ENCODE measurements around the gene FMO2.
"Not testable (repeated sequence)": the region's sequence is repeated elsewhere in the genome, so short reads cannot be mapped to it uniquely, and the experiment has no call there.

Gene FMO2

GRCh38 chr1:171221665-171222591, 36.8 kb downstream of the FMO2 start:
- no peak for DNase-seq

GRCh38 chr1:171222936-171223335, 37.8 kb downstream of the FMO2 start:
- DNase-seq: no peak

- DNase-seq: not testable (repeated sequence)
Measured at GRCh38 chr1:171224257-171224656, 39.2 kb downstream of the FMO2 start.

GRCh38 chr1:171226747-171227370, 41.8 kb downstream of the FMO2 start:
- peak; percentile 53 for DNase-seq

GRCh38 chr1:171231326-171231725, 46.2 kb downstream of the FMO2 start:
- no peak for DNase-seq

- DNase-seq: no peak
Measured at GRCh38 chr1:171233183-171233582, 48.1 kb downstream of the FMO2 start.

GRCh38 chr1:171236231-171236630, 51.1 kb downstream of the FMO2 start:
- DNase-seq: not testable (repeated sequence)

- no peak for DNase-seq
Measured at GRCh38 chr1:171243878-171244277, 58.8 kb downstream of the FMO2 start.

- peak; percentile 17 for DNase-seq
Measured at GRCh38 chr1:171245458-171246064, 60.5 kb downstream of the FMO2 start.

GRCh38 chr1:171247501-171247900, 62.4 kb downstream of the FMO2 start:
- no peak for DNase-seq

- no peak for DNase-seq
Measured at GRCh38 chr1:171248302-171248701, 63.2 kb downstream of the FMO2 start, which contains the start of gene FMO1. Gene FMO1, plus strand, starts transcription at chr1:171248494. Its CDS starts 9,594 bp downstream, at chr1:171258088.

- no peak for DNase-seq
Measured at GRCh38 chr1:171248841-171249240, 63.7 kb downstream of the FMO2 start.

GRCh38 chr1:171250263-171250662, 65.2 kb downstream of the FMO2 start:
- no peak for DNase-seq

GRCh38 chr1:171251042-171251951, 66.2 kb downstream of the FMO2 start:
- peak; percentile 3 for DNase-seq

- DNase-seq: no peak
Measured at GRCh38 chr1:171251952-171252300, 66.8 kb downstream of the FMO2 start.

- DNase-seq: no peak
Measured at GRCh38 chr1:171252482-171252881, 67.4 kb downstream of the FMO2 start.

- no peak for DNase-seq
Measured at GRCh38 chr1:171254859-171255258, 69.8 kb downstream of the FMO2 start.

- no peak for DNase-seq
Measured at GRCh38 chr1:171256940-171257606, 72.0 kb downstream of the FMO2 start.

- DNase-seq: no peak
Measured at GRCh38 chr1:171257607-171258076, 72.5 kb downstream of the FMO2 start.

- no peak for DNase-seq
Measured at GRCh38 chr1:171258429-171258828, 73.3 kb downstream of the FMO2 start.

- DNase-seq: no peak
Measured at GRCh38 chr1:171258943-171259342, 73.8 kb downstream of the FMO2 start.
